DOHH2 (cell line): ENCODE results near the gene NEUROD1.
"Not testable (repeated sequence)": the region's sequence is repeated elsewhere in the genome, so short reads cannot be mapped to it uniquely, and the experiment has no call there.

Source experiments
- H3F3A ChIP-seq: fragments of 200-600 bp; sonication (generic), shearing (Covaris generic); 2 replicates; pipeline ENCODE4 v1.6.0; 2016; ENCODE audit warnings: antibody characterized with exemption, mild to moderate bottlenecking; ENCODE audit not compliant: control insufficient read depth, insufficient read depth
- H3K27ac ChIP-seq: fragments of 200-600 bp; sonication (generic); 2 replicates; pipeline ENCODE4 v1.5.1; 2014; ENCODE audit warnings: low read depth, mild to moderate bottlenecking, low read length, moderate library complexity
- H3K27me3 ChIP-seq: fragments of 200-600 bp; sonication (generic); 2 replicates; pipeline ENCODE4 v1.6.1; 2014; ENCODE audit warnings: mild to moderate bottlenecking, low read length, mixed read lengths; ENCODE audit not compliant: control insufficient read depth
- H3K36me3 ChIP-seq: fragments of 200-600 bp; sonication (generic); 2 replicates; pipeline ENCODE4 v1.6.1; 2014; ENCODE audit warnings: mild to moderate bottlenecking, low read length, moderate library complexity, mixed read lengths; ENCODE audit not compliant: control insufficient read depth
- H3K4me1 ChIP-seq: fragments of 200-600 bp; sonication (generic); 2 replicates; pipeline ENCODE4 v1.6.1; 2014; ENCODE audit warnings: mild to moderate bottlenecking, low read length, mixed read lengths; ENCODE audit not compliant: control insufficient read depth
- H3K4me2 ChIP-seq: fragments of 200-600 bp; sonication (generic); 2 replicates; pipeline ENCODE4 v1.6.0; 2014; ENCODE audit warnings: mild to moderate bottlenecking, low read length, moderate library complexity
- H3K4me3 ChIP-seq: fragments of 200-600 bp; sonication (generic); 2 replicates; pipeline ENCODE4 v1.5.1; 2014; ENCODE audit warnings: mild to moderate bottlenecking, low read length, mixed read lengths
- H3K79me2 ChIP-seq: fragments of 200-600 bp; sonication (generic); 2 replicates; pipeline ENCODE4 v1.6.1; 2014; ENCODE audit warnings: mild to moderate bottlenecking, low read length, mixed read lengths; ENCODE audit not compliant: control insufficient read depth
- H3K9me2 ChIP-seq: fragments of 200-600 bp; sonication (generic); replicated peaks from 2 replicates; pipeline ENCODE4 v1.6.1; 2014; ENCODE audit warnings: mild to moderate bottlenecking, low read length, mixed read lengths; ENCODE audit not compliant: control insufficient read depth
- H3K9me3 ChIP-seq: fragments of 200-600 bp; sonication (generic); 2 replicates; pipeline ENCODE4 v1.6.1; 2014; ENCODE audit warnings: antibody characterized with exemption, low read length, mixed read lengths; ENCODE audit not compliant: control insufficient read depth, insufficient read depth
- H4K20me1 ChIP-seq: fragments of 200-600 bp; sonication (generic); 2 replicates; pipeline ENCODE4 v1.6.0; 2014; ENCODE audit warnings: low read depth, mild to moderate bottlenecking, antibody characterized with exemption, low read length, moderate library complexity; ENCODE audit not compliant: control insufficient read depth, insufficient read depth
- EZH2phosphoT487 ChIP-seq: fragments of 200-600 bp; sonication (generic); IDR thresholded peaks from 2 replicates; pipeline ENCODE4 v1.6.1; 2017; ENCODE audit warnings: borderline replicate concordance, mild to moderate bottlenecking, antibody characterized with exemption, low read length, moderate library complexity, mixed read lengths
- TF ChIP-seq, protein P1 (sequence below): fragments of 200-600 bp; sonication (generic); IDR thresholded peaks from one replicate; pipeline ENCODE4 v1.5.1; 2014; ENCODE audit warnings: antibody characterized with exemption, mild to moderate bottlenecking, low read depth, low read length; ENCODE audit not compliant: poor library complexity, severe bottlenecking

The NEUROD1 gene

GRCh38 chr2:181723731-181724130 is 43.4 kb upstream of the NEUROD1 start:
- Histone ChIP-seq H3K27me3 (no peaks in the 10 kb centered on the region), H3K27ac (no peak overlapping the region), H3K79me2 (no peaks in the 10 kb centered on the region), H3F3A (no peaks in the 10 kb centered on the region), H3K9me3 (0 out of 2 replicates have a peak, but pooled peaks cover 7% of the 10 kb centered on the region), H3K9me2 (no peaks in the 10 kb centered on the region), H3K36me3 (no peaks in the 10 kb centered on the region), H3K4me3 (no peak overlapping the region), H3K4me1 (no peaks in the 10 kb centered on the region), H3K4me2 (no peak overlapping the region), H4K20me1 (no peaks in the 10 kb centered on the region)
- TF ChIP-seq, protein P1, sequence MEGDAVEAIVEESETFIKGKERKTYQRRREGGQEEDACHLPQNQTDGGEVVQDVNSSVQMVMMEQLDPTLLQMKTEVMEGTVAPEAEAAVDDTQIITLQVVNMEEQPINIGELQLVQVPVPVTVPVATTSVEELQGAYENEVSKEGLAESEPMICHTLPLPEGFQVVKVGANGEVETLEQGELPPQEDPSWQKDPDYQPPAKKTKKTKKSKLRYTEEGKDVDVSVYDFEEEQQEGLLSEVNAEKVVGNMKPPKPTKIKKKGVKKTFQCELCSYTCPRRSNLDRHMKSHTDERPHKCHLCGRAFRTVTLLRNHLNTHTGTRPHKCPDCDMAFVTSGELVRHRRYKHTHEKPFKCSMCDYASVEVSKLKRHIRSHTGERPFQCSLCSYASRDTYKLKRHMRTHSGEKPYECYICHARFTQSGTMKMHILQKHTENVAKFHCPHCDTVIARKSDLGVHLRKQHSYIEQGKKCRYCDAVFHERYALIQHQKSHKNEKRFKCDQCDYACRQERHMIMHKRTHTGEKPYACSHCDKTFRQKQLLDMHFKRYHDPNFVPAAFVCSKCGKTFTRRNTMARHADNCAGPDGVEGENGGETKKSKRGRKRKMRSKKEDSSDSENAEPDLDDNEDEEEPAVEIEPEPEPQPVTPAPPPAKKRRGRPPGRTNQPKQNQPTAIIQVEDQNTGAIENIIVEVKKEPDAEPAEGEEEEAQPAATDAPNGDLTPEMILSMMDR: no peak
- TF ChIP-seq EZH2phosphoT487: no peak

- no peak overlapping the region for H3K4me3 ChIP-seq
- no peaks in the 10 kb centered on the region for H3K9me2 ChIP-seq
Measured at GRCh38 chr2:181715033-181715630, 34.8 kb upstream of the NEUROD1 start.

DNA sequence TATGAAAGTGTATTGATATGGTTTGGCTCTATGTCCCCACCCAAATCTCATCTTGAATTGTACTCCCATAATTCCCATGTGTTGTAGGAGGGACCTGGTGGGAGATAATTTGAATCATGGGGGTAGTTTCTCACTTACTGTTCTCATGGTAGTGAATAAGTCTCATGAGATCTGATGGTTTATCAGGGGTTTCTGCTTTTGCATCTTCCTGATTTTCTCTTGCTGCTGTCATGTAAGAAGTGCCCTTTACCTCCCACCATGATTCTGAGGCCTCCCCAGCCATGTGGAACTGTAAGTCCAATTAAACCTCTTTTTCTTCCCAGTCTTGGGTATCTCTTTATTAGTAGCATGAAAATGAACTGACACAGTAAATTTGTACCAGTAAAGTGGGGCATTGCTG is 30.7 kb upstream of the NEUROD1 start:
- not testable (repeated sequence) for H3K4me3 ChIP-seq, H3K4me2 ChIP-seq, H3K79me2 ChIP-seq, H4K20me1 ChIP-seq, H3F3A ChIP-seq, H3K4me1 ChIP-seq, H3K9me3 ChIP-seq, H3K9me2 ChIP-seq, H3K27me3 ChIP-seq, H3K27ac ChIP-seq, H3K36me3 ChIP-seq

More at GRCh38 chr2:181715033-181715630, 34.8 kb upstream of the NEUROD1 start:
- H4K20me1 ChIP-seq: no peaks in the 10 kb centered on the region
- H3K4me2 ChIP-seq: no peak overlapping the region
- H3K27me3 ChIP-seq: no peaks in the 10 kb centered on the region
- H3K27ac ChIP-seq: no peak overlapping the region
- no peaks in the 10 kb centered on the region for H3K9me3 ChIP-seq
- H3K36me3 ChIP-seq: no peaks in the 10 kb centered on the region
- no peaks in the 10 kb centered on the region for H3F3A ChIP-seq
- no peaks in the 10 kb centered on the region for H3K4me1 ChIP-seq
- TF ChIP-seq, protein P1: peak; percentile 72
- no peak for TF ChIP-seq EZH2phosphoT487
- no peaks in the 10 kb centered on the region for H3K79me2 ChIP-seq

- H3K4me2 ChIP-seq, H3K9me2 ChIP-seq, H3K27me3 ChIP-seq, H4K20me1 ChIP-seq, H3K27ac ChIP-seq, H3K4me1 ChIP-seq, H3K79me2 ChIP-seq, H3K9me3 ChIP-seq, H3F3A ChIP-seq, H3K4me3 ChIP-seq, H3K36me3 ChIP-seq: not testable (repeated sequence)
Measured at GRCh38 chr2:181702519-181702918, 22.2 kb upstream of the NEUROD1 start.
